A549 (cell line): ENCODE data around the gene SELENOT. TPM values are rescaled to one million over a fixed set of nuclear protein-coding genes. Genes with fewer than 3 reads are reported as not detected.
A peak's percentile ranks its signal among the peaks of the same experiment; 100 is the strongest.

Experiments
- ATAC-seq, 2 experiments: fragments of 200-7000 bp in 1 of 2; fragments of >200 bp in 1 of 2; cut with Nextera tagmentation in 1 of 2; cut with Tn5 transposase in 1 of 2; 3 replicates each; pipeline versions ENCODE4 v1.8.0 to v1.9.1; 2018 to 2020; ENCODE audit warnings: mild to moderate bottlenecking in 1 of 2, moderate library complexity in 1 of 2
- CTCF ChIA-PET: fragments of 300-600 bp; sonication (Branson Sonifier 250); formaldehyde crosslinking; extraction: SDS; loops from one replicate; lab custom pipeline; 2021; ENCODE audit warnings: antibody characterized with exemption, inconsistent platforms; lab: Yijun Ruan, JAX
- POLR2A ChIA-PET: fragments of 350-600 bp; formaldehyde crosslinking; extraction: SDS; loops from one replicate; lab custom pipeline; 2021; ENCODE audit warnings: antibody characterized with exemption, inconsistent platforms; lab: Yijun Ruan, JAX
- DNase-seq, 2 experiments: peaks; one replicate each; pipeline versions ENCODE4 v3.0.0 to v3.0.0-alpha.2; 2011 to 2016; ENCODE audit warnings: low read depth in 1 of 2, low spot score in 1 of 2
- FAIRE-seq: peaks from 2 replicates; lab custom pipeline; 2011; peaks lifted over from hg19 to GRCh38; lab: Jason Lieb, UNC
- H3K27ac ChIP-seq, 2 experiments: fragments of >200 bp; sonication (Bioruptor Twin); formaldehyde crosslinking; 3 replicates each; pipeline ENCODE4 v1.5.1; 2016 to 2017
- H3K4me1 ChIP-seq: fragments of >200 bp; sonication (Bioruptor Twin); formaldehyde crosslinking; 3 replicates; pipeline ENCODE4 v1.6.1; 2016
- H3K4me2 ChIP-seq: fragments of >200 bp; sonication (Bioruptor Twin); formaldehyde crosslinking; 3 replicates; pipeline ENCODE4 v1.6.1; 2016
- H3K4me3 ChIP-seq: fragments of >200 bp; sonication (Bioruptor Twin); formaldehyde crosslinking; 3 replicates; pipeline ENCODE4 v1.5.1; 2016
- H3K9me3 ChIP-seq: fragments of >200 bp; sonication (Bioruptor Twin); formaldehyde crosslinking; 3 replicates; pipeline ENCODE4 v1.6.1; 2016
- BHLHE40 ChIP-seq: IDR thresholded peaks from 2 replicates; pipeline ENCODE4 v1.6.1; 2012; ENCODE audit warnings: low read depth, low read length, inconsistent platforms
- CBX2 ChIP-seq: fragments of 200-600 bp; sonication (generic); IDR thresholded peaks from 2 replicates; pipeline ENCODE4 v1.6.1; 2016; ENCODE audit warnings: low read depth, mild to moderate bottlenecking, borderline replicate concordance
- CHD2 ChIP-seq: fragments of 150-350 bp; IDR thresholded peaks from 2 replicates; pipeline ENCODE4 v1.6.1; 2014; ENCODE audit warnings: low read length; ENCODE audit not compliant: partially characterized antibody
- CHD4 ChIP-seq: fragments of 200-600 bp; sonication (generic); IDR thresholded peaks from 2 replicates; pipeline ENCODE4 v1.6.1; 2016; ENCODE audit warnings: antibody characterized with exemption, mild to moderate bottlenecking, borderline replicate concordance
- EHMT2 ChIP-seq: fragments of 200-600 bp; sonication (generic); IDR thresholded peaks from 2 replicates; pipeline ENCODE4 v1.6.1; 2016; ENCODE audit warnings: antibody characterized with exemption, low read depth, mild to moderate bottlenecking, moderate library complexity
- EP300 ChIP-seq, 2 experiments: fragments of >200 bp; sonication (Bioruptor Twin); formaldehyde crosslinking; IDR thresholded peaks; 2 replicates in 1 of 2; 3 replicates in 1 of 2; pipeline ENCODE4 v1.6.1; 2016 to 2017
- GATA3 ChIP-seq: IDR thresholded peaks from 2 replicates; pipeline ENCODE4 v1.6.1; 2012; ENCODE audit warnings: borderline replicate concordance
- HOXA7 ChIP-seq: fragments of 250-450 bp; sonication (Bioruptor Pico); IDR thresholded peaks from 2 replicates; pipeline ENCODE4 v1.5.0; 2020; ENCODE audit warnings: mild to moderate bottlenecking, moderate library complexity
- HOXB5 ChIP-seq: fragments of 250-450 bp; sonication (Bioruptor Pico); IDR thresholded peaks from 2 replicates; pipeline ENCODE4 v1.5.0; 2020; ENCODE audit warnings: mild to moderate bottlenecking, moderate library complexity
- MAFK ChIP-seq: fragments of 450-650 bp; IDR thresholded peaks from 2 replicates; pipeline ENCODE4 v1.6.1; 2014; ENCODE audit not compliant: partially characterized antibody
- NFE2L2 ChIP-seq: fragments of 150-350 bp; conservative IDR thresholded peaks from 2 replicates; pipeline ENCODE4 v1.6.1; 2014; ENCODE audit warnings: low read length
- PHF8 ChIP-seq: fragments of 200-600 bp; sonication (generic); IDR thresholded peaks from 2 replicates; pipeline ENCODE4 v1.6.1; 2016; ENCODE audit warnings: low read depth, mild to moderate bottlenecking, antibody characterized with exemption, moderate library complexity, borderline replicate concordance
- POLR2A ChIP-seq: IDR thresholded peaks from 2 replicates; pipeline ENCODE4 v1.6.1; 2012; ENCODE audit warnings: mild to moderate bottlenecking, low read length
- RARB ChIP-seq: fragments of 250-450 bp; sonication (Bioruptor Pico); IDR thresholded peaks from 2 replicates; pipeline ENCODE4 v1.8.0; 2021; ENCODE audit warnings: mild to moderate bottlenecking, moderate library complexity
- RCOR1 ChIP-seq: fragments of 150-350 bp; IDR thresholded peaks from 2 replicates; pipeline ENCODE4 v1.6.1; 2014; ENCODE audit warnings: antibody characterized with exemption, low read length, low read depth
- SMC3 ChIP-seq: fragments of >200 bp; sonication (Bioruptor Twin); formaldehyde crosslinking; IDR thresholded peaks from 3 replicates; pipeline ENCODE4 v1.6.1; 2018; ENCODE audit warnings: inconsistent platforms
- TP53 ChIP-seq: fragments of 250-450 bp; sonication (Bioruptor Pico); IDR thresholded peaks from 2 replicates; pipeline ENCODE4 v1.5.0; 2021; ENCODE audit warnings: mild to moderate bottlenecking, moderate library complexity
- ZSCAN20 ChIP-seq: fragments of 250-450 bp; sonication (Bioruptor Pico); IDR thresholded peaks from 2 replicates; pipeline ENCODE4 v1.8.0; 2022; ENCODE audit warnings: mild to moderate bottlenecking, moderate library complexity
- WGBS: methylation state at CpG from one replicate; pipeline ENCODE4 v1.1.6; 2017; ENCODE audit errors: missing lambda C conversion rate; 5-methylcytosine and 5-hydroxymethylcytosine counted together
- polyA plus RNA-seq, 4 experiments: library from polyadenylated mRNA; depleted of rRNA in 3 of 4; stranded (reverse); fragments of >200 nt; fragmentation: RNase III in 1 of 4; extraction: RNeasy Plus Mini Kit Qiagen cat#74134 plus additional on column Dnase treatment in 1 of 4; gene quantifications; 2 replicates in 3 of 4; 3 replicates in 1 of 4; pipeline ENCODE4 v1.2.3, GENCODE V29; 2011 to 2017
- TF ChIP-seq, protein P1 (sequence below): fragments of 200-600 bp; sonication (generic); IDR thresholded peaks from 2 replicates; pipeline ENCODE4 v1.6.1; 2016; ENCODE audit warnings: antibody characterized with exemption, mild to moderate bottlenecking, moderate library complexity
- TF ChIP-seq, protein P2 (sequence below): IDR thresholded peaks from 2 replicates; pipeline ENCODE4 v1.6.1; 2012
- TF ChIP-seq, protein P3 (sequence below): fragments of >200 bp; sonication (Bioruptor Twin); formaldehyde crosslinking; IDR thresholded peaks from 2 replicates; pipeline ENCODE4 v1.6.1; 2016

Gene SELENOT
- polyA plus RNA-seq, 2 of the 4 experiments (the other 2 are of a cell fraction): 100 to 536 TPM

- TF ChIP-seq ZSCAN20 (CRISPR knock-in tag): no peak
- TF ChIP-seq, protein P1, sequence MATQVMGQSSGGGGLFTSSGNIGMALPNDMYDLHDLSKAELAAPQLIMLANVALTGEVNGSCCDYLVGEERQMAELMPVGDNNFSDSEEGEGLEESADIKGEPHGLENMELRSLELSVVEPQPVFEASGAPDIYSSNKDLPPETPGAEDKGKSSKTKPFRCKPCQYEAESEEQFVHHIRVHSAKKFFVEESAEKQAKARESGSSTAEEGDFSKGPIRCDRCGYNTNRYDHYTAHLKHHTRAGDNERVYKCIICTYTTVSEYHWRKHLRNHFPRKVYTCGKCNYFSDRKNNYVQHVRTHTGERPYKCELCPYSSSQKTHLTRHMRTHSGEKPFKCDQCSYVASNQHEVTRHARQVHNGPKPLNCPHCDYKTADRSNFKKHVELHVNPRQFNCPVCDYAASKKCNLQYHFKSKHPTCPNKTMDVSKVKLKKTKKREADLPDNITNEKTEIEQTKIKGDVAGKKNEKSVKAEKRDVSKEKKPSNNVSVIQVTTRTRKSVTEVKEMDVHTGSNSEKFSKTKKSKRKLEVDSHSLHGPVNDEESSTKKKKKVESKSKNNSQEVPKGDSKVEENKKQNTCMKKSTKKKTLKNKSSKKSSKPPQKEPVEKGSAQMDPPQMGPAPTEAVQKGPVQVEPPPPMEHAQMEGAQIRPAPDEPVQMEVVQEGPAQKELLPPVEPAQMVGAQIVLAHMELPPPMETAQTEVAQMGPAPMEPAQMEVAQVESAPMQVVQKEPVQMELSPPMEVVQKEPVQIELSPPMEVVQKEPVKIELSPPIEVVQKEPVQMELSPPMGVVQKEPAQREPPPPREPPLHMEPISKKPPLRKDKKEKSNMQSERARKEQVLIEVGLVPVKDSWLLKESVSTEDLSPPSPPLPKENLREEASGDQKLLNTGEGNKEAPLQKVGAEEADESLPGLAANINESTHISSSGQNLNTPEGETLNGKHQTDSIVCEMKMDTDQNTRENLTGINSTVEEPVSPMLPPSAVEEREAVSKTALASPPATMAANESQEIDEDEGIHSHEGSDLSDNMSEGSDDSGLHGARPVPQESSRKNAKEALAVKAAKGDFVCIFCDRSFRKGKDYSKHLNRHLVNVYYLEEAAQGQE: no peak
- TF ChIP-seq, protein P2, sequence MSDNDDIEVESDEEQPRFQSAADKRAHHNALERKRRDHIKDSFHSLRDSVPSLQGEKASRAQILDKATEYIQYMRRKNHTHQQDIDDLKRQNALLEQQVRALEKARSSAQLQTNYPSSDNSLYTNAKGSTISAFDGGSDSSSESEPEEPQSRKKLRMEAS: no peak
- no peak for TF ChIP-seq POLR2A
- TF ChIP-seq CHD4: no peak
- TF ChIP-seq, protein P3, sequence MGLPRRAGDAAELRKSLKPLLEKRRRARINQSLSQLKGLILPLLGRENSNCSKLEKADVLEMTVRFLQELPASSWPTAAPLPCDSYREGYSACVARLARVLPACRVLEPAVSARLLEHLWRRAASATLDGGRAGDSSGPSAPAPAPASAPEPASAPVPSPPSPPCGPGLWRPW: no peak
- no peak for TF ChIP-seq TP53
- no peak for TF ChIP-seq SMC3
- TF ChIP-seq BHLHE40: no peak
- TF ChIP-seq MAFK: no peak
- no peak for TF ChIP-seq CBX2
- TF ChIP-seq HOXA7 (CRISPR knock-in tag): no peak
- no peak for TF ChIP-seq RARB (CRISPR knock-in tag)
- no peak for TF ChIP-seq PHF8
- TF ChIP-seq HOXB5: no peak
- no peak for TF ChIP-seq NFE2L2
- TF ChIP-seq, all 56 proteins: peak for 0
- Histone ChIP-seq H3K27ac (peak overlapping the region; percentile 88 to 92), H3K4me1 (peaks cover 23% of the 10 kb centered on the region; the same call in 2 of the 3 replicates), H3K4me3 (peak overlapping the region; percentile 70), H3K4me2 (peak overlapping the region; percentile 82), H3K9me3 (no peaks in the 10 kb centered on the region)
- ATAC-seq (peak; percentile 54 to 60; a peak in 5 of 6 replicates), FAIRE-seq (no peak), DNase-seq (no peak)
- CTCF ChIA-PET: interaction anchor here (0.8 to 1.1 kb wide), 2 partner anchors 9 to 164 kb away, joined by 3 read pairs; no protein-coding TSS in a partner anchor
- 30% methylated on average over 6 of the region's 6 CpGs for WGBS
- POLR2A ChIA-PET: interaction anchor here (0.5 to 1.7 kb wide), 10 partner anchors 9 to 786 kb away, joined by 3 to 13 read pairs (median 5); partner anchors contain the start of genes EIF2A, ERICH6, SERP1 and SIAH2
Observed at GRCh38 chr3:150602426-150603152, 532 bp upstream of the SELENOT start.

DNA sequence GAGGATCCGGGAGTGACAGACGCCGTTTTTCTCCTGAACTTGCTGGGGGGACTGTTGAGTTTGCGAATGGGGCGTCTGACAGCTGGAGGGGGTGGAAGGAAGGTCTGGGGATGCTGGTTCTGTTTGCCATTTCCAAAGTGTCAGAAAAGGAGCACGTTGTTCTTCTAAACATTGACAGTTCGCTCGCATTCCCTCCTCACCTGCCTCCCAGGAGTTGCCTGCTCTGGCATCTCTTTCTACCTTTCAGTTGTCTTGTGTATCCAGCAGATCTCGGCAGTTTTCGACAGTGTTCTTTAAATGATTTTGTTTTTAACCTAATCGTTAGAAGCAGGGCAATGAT is 829 bp downstream of the SELENOT start:
- no peak for FAIRE-seq
- ATAC-seq: peak; percentile 9 to 26; a peak in 4 of 6 replicates
- ChIA-PET CTCF (interaction anchor here (0.8 kb wide), 1 partner anchor 19 kb away, joined by 3 read pairs; no protein-coding TSS in a partner anchor), POLR2A (no interaction called here)
- peak overlapping the region; percentile 88 for H3K4me2 ChIP-seq
- H3K4me3 ChIP-seq: peak overlapping the region; percentile 70
- H3K4me1 ChIP-seq: peaks cover 23% of the 10 kb centered on the region; the same call in 2 of the 3 replicates
- no peaks in the 10 kb centered on the region for H3K9me3 ChIP-seq
- H3K27ac ChIP-seq: peak overlapping the region; percentile 88 to 92
- peak in 1 of 2 experiments; percentile 29 for DNase-seq
- WGBS: 4% methylated on average over 11 of the region's 11 CpGs
- TF ChIP-seq, protein P3: no peak
- TF ChIP-seq EHMT2 (no peak), CHD2 (no peak), RCOR1 (no peak), GATA3 (no peak), EP300 (IDR thresholded peaks at IDR 0.05) (no peak)
